HG03159 (cell line): Measurements from ENCODE around the gene STUB1.

Experiments
- ATAC-seq: cut with Tn5 transposase; IDR thresholded peaks from one replicate; pipeline ENCODE4 v1.9.1; 2021; ENCODE audit warnings: mild to moderate bottlenecking, moderate library complexity; ENCODE audit not compliant: unreplicated experiment

STUB1 gene

DNA sequence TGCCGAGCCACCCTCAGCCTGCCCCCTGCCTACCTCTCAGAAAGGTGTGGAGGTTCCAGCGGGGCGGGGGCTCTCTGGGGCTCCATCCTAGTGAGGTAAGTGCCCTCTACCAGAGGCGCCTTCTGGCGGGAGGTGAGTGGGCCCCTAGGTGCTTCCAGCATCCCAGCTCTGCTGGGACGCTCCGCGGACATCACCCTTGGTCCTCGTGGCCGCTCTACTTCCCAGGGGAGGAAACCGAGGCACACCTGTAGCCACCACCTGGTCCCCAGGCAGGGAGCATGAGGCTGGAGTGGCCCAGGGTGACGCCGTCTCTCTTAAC lies 37.2 kb upstream of the STUB1 start:
- no peak for ATAC-seq

DNA sequence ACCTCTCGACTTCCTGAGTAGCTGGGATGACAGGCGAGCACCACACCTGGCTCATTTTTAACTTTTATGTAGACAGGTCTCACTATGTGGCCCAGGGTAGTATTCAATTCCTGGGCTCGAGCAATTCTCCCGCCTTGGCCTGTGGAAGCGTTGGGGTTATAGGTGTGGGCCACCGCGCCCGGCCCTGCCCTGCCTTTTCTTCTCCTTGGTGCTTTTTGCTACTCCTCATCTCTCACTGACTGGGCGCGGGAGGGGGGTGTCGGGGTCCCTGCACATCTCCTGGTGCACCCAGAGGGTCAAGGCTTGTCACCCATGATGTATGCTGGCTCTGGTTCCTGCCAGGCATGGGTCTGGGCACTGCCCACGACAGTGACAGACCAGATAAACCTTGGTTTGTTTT lies 35.7 kb upstream of the STUB1 start:
- no peak for ATAC-seq

DNA sequence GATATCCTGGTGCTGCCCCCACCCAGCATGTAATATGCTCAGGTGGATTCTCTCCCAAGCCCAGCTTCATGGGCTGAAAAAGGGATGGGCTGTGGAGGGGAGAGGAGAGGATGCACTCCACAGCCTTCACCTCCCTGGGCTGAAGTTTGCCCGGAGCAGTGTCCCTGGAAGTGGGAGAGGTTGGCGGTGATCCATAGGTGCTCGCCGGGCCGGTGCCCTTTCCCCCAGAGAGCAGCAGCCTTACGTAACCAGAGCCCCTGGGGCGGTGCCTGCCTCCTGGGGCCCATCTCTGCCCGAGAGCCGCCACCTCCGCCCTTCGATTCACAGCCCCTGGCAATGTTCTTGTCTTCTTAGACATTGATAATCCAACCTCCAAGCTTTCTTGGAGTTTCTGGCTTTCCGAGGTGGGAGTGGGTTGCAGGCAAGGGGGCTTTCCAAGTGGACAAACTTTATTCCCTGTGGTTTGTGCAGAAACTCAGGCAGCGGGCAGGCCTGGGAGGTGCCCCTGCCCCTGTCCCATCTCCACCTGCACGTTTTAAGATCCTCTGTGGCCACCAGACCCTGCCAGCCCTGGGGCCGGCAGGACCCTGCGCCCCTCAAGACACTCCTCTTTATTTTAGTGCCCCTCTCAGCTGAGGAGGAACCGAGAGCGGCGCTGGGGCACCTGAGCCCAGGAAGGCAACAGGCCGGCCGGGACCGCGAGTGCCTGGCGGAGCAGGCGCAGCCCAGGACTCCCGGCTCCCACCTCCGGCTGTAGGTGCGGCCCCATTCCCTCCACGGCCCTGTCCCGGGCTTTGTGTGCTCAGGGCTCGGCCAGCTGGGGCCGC lies 34.1 kb upstream of the STUB1 start:
- ATAC-seq = no peak

DNA sequence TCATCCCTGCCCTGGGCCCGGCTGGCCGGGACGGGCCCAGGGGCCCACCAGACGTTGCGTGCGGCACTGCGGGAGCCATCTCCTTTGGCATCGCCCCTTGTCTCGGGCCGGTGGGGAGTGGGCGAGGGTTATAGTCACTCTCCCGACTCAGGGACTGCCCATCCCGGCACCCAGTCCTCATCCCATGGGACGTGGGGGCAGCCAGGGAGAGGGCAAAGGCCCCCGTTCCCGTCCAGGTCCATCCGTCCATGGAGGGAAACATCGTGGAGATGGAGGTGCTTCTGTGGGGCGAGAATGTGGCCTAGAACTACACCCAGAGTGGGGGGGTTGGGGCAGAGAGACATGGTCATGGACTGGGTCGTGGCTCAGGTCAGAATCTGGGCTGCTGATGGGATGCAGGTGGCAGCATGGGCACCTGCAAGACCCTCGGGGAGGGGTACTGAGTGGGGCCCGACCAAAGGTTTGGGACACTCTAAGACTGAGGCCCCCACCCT lies 33.5 kb upstream of the STUB1 start:
- no peak for ATAC-seq

DNA sequence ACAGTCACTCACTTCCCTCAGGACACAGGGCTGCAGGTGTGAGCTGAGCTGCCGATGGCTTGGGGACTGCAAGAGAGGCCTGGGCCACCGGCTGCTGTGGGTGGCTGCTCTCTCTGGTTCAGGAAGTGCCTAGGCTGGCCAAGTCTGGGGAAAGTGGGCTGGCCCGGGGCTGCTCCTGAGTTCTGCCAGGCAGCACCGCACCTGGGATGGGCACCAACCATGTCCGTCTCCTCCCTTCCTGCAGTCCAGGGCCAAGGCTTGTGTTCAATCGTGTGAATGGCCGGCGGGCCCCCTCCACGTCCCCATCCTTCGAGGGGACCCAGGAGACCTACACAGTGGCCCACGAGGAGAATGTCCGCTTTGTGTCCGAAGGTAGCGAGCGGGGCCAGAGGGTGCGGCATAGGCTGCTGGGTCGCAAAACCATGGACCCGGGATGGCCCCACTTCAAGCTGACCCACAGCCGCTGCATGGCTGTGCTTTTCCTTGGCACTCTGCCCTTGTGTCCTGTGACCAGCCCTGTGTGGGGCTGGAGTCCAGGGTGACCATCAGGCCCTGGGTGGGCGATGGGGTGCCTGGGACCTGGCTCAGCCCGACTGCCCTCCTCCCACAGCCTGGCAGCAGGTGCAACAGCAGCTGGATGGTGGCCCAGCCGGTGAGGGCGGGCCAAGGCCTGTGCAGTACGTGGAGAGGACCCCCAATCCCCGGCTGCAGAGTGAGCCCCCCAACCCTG lies 32.9 kb upstream of the STUB1 start:
- ATAC-seq = no peak

DNA sequence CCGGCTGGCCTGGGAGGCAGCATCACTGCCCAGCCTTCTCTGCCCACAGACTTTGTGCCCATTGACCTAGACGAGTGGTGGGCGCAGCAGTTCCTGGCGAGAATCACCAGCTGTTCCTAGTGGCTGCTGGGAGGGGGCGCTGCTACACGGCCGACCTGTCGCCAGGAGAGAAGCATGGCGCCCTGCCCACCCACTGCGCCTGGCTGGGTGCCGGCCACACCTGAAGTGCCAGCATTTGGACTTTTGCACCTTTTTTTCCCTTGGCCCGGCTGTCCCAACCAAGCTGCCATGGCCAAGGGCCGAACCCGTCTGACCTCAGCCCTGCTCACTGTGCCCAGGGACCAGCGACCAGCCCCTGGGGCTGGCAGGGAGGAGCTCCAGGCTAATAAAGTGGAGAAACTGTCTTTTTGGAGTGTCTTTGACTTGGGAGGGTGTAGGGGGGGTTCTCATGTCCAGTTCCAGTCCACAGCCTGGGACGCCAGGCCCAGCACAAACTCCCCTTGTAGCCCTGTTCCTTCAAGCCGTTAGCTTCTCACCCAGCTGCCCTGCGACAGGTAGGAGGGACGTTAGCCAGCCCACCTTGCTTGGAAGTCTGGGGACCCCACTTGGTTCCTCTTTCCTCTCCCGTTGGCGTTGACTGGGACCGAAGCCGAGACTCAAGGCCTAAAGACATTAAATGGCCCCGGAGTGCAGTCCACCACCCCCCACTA lies 32.0 kb upstream of the STUB1 start:
- no peak for ATAC-seq

DNA sequence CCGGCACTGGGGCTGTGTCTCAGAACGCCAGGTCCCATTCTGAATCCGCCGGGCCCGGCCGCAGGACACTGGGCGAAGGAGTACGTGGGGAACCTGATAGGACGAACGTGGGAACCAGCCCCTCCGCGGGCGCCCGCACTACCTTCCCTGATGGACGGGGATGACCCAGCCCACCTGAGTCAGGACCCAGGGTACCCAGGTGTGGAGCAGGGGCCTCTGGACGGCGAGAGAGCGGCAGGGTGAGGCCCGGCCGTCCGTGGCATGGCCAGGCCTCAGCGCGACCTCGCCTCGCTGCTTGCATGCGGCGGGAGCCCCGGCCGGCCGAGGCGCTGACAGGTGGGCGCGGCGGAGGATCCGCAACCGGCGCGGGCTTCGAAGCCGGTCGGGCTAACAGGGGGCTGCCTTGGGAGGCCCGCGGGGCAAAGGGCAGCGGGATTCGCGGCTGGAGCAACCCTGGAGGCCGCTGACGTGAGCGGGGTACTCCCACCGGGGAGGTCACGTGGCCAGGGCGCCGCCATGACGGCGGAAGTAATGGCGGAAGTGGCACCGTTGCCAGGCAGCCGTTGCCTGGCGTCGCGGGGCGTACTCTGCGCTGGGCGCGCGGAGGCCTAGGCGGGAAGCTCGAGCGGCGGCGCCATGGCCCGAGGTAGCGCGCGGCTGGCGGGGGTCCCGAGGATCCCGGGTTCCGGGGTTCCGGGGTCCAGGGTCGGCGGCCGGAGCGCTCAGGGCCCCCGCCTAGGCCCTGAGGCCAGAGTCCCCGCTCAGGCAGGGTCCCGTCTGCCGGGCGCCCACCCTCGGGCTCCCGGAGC lies 31.2 kb upstream of the STUB1 start, which contains the start of gene WDR90:
Gene WDR90, plus strand, starts transcription at position 585 of the 809 bp plus-strand sequence. Its CDS starts 52 bp downstream, at position 637.
- ATAC-seq = peak; percentile 82

DNA sequence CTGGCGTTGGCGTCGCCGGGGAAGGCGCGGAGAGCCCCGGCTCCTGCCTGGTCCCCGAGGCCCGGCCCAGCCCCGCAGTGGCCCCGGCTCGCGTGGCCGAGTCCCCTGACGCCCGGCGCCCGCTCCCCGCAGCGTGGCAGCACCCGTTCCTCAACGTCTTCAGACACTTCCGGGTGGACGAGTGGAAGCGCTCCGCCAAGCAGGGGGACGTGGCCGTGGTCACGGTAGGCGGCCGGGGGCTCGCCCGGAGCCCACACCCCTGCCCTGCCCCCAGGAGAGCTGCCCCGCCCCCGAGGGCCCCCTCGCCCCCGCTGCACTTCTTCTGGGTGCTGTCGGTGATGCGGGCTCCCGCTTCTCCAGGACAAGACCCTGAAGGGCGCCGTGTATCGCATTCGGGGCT lies 30.6 kb upstream of the STUB1 start:
- ATAC-seq = peak; percentile 17

DNA sequence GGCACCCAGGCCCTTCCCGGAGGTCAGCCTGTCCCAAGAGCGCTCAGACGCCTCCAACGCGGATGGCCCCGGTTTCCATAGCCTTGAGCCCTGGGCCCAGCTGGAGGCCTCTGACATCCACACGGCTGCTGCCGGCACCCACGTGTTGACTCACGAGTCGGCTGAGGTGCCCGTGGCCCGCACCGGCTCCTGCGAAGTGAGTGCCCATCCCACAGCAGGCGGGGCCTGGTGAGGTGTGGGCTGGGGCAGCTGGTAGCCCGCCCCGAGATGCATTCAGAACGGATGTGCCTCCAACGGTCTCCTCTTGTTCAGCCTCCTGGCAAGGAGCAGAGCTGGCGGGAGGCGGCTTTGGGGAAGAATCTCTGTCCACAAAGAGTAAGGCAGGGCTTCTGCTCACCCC lies 28.4 kb upstream of the STUB1 start:
- no peak for ATAC-seq

DNA sequence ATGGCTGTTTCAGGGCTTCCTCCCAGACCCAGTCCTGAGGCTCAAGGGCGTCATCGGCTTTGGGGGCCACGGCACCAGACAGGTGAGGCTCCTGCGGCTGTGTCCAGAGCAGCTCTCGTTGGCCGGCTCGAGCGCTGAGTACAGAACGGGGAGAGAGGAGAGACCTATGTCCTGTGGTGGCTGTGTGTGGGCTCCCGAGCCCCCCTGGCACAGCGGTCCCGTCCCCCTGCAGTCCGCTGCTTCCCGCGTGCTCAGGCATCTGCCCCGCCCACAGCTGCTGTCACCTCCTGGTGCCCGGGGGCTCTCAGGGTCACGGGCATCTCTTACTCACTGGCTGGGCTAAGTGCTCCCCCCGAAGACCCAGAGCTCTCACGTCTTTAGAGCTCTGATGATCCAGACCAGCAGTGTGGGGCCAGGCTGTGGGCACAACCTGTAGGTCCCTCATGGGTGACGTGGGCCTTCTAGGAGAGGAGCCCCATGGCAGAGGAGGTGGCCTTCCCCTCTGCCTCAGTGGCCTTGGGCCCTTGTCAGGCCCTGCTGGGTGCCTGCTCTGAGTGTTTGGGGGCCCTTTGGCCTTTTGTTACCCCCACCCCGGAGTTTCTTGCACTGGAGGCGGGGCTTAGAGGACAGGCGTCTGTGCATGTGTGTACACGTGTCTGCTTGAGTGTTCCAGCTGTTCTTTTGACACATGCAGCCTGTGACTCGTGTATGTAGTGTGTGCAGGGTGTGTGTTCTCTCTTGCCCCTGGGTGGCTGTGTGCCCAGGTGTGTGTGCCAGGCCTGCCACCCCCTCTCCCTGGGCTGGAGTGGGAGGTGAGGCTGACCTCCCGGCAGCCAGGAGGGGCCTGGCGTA lies 27.5 kb upstream of the STUB1 start:
- no peak for ATAC-seq

DNA sequence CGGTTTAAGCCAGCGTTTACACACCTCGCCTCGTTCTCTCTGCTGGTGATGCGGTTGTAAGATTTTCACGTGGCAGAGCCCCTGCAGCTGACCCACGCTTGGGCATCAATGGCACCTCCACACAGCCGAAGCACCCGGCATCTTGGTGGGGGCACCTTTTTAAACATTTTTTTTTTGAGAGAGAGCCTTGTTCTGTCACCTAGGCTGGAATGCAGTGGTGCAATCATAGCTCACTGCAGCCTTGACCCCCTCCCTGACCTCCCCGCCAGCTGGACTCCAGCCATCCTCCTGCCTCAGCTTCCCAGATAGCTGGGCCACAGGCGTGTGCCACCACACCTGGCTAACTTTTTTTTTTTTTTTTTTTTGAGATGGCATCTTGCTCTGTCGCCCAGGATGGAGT lies 26.2 kb upstream of the STUB1 start:
- ATAC-seq = no peak

DNA sequence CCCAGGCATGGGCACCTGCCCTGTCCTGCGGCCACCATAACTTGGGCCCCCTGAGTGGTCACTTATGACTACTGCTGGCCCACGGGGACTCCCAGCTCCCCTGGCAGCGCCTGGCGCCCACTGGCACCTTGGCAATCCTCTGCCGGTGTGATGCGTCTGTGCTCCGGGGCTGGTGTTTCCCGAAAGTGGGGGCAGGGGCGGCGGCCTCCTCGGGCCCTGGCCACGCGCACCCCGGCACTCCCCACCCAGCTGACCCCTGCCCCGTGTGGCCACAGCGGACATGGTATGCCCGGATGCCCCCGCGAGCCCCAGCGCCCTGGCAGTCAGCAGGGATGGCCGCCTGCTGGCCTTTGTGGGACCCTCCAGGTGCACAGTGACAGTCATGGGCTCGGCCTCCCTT lies 22.7 kb upstream of the STUB1 start:
- no peak for ATAC-seq

DNA sequence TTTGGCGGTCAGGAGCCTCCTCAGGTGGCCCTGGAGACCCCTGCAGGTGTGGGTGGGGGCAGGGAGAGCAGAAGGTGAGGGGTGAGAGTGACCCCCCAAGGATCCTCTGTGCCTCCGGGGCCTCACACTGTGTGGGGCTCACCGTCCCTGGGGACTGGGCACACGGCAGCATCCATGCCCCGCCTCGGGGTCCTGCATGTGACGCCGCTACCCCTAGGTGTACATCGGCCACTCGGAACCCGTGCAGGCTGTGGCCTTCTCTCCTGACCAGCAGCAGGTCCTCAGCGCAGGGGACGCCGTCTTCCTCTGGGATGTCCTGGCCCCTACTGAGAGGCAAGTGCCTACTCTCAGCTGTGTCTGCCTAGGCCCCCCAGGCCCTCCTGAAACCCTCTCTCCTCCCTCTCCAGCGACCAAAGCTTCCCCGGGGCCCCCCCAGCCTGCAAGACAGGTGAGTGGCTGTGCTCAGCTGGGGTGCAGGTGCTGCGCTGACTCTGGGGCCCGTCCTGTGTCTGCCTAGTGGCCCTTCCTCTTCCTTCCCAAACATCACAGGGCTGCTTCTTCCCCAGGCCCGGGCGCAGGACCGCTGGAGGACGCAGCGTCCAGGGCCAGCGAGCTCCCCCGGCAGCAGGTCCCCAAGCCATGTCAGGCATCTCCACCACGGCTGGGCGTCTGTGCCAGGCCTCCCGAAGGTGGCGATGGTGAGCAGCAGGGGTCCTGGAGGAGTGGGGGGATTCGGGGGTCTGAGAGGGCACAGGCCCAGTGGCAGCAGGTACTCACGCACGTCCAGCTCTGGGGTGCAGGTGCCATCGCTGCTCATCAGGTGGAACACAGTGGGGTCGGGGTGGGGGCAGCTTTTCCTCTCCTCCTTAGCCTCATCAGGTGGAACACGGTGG lies 21.3 kb upstream of the STUB1 start:
- ATAC-seq = no peak

DNA sequence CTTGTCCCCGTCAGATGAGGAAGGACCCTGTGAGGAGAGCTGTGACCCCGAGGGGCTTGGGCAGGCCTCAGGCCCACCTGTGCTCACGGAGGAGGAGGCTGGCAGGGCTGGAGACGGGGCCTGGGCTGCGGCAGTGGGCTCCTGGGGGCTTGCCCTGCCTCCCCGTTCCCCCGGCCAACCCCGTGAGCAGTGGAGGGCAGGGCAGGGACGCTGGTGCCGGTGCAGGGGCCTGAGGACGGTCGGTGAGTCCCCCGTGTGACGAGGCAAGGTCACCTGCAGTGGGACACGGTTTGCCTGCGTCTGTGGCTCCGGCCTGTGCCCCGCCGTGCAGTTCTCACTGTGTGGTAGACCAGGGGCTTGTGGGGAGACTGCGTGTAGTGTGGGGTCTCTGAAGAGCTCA lies 20.6 kb upstream of the STUB1 start:
- no peak for ATAC-seq

DNA sequence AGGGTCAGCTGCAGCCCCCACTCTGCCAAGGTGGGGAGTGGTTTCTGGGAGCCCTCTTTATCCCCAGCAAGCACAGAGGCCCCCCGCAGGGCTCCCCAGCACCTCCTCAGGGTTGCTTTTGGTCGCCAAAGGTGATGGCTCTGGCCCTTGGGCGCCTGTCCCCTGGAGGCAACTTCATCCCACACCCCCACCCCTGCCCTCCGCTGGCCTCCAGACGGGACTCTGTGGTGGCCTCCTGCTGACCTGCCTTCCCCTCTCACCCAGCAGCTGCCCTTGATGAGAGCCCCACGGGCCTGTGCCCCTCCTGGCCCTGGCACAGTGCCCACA lies 20.1 kb upstream of the STUB1 start:
- ATAC-seq = no peak

DNA sequence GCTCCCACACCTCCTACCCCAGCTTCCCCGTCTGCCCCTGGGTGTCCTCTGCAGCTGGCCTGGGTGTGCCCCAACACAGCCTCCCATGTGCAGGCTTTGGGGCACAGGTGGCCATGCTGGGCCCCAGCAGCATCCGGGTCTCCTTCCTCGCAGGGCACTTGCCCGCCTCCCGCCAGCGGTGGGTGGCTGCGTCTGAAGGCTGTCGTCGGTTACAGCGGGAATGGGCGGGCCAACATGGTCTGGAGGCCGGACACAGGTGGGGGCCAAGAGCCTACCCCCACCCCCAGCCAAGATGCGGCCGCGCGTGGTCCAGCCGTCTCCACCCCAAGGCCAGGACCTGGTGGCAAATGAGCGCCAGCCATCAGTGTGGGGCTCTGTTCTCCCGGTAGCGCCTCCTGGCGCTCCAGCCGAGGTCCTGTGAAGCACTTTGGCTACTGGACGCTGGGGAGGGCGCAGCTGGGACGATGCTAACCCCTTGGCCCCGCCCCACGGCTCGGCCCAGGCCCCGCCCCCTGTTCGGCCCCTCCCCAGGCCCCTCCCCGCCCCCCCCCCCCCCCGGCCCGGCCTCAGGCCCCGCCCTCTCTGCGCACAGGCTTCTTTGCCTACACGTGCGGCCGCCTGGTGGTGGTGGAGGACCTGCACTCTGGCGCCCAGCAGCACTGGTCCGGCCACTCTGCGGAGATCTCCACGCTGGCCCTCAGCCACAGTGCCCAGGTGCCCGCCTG lies 19.6 kb upstream of the STUB1 start:
- peak; percentile 60 for ATAC-seq

DNA sequence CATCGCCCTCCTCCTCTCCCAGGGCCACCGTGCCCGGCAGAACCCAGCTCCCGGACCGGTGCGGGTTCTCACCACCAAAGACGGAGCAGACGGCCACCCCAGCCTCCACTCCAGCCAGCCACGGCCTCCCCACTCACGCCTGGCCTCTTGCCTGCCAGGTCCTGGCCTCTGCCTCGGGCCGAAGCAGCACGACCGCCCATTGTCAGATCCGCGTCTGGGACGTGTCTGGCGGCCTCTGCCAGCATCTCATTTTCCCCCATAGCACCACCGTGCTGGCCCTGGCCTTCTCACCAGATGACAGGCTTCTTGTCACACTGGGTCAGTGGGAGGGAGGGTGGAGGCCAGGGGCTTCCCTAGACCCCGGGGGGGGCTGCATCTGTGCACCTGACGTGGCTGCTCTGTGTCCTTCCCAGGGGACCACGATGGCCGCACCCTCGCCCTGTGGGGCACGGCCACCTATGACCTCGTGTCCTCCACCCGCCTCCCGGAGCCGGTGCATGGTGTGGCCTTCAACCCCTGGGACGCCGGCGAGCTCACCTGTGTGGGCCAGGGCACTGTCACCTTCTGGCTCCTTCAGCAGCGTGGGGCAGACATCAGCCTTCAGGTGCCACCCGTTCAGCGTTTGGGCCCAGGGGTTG lies 18.9 kb upstream of the STUB1 start:
- ATAC-seq = peak; percentile 6

DNA sequence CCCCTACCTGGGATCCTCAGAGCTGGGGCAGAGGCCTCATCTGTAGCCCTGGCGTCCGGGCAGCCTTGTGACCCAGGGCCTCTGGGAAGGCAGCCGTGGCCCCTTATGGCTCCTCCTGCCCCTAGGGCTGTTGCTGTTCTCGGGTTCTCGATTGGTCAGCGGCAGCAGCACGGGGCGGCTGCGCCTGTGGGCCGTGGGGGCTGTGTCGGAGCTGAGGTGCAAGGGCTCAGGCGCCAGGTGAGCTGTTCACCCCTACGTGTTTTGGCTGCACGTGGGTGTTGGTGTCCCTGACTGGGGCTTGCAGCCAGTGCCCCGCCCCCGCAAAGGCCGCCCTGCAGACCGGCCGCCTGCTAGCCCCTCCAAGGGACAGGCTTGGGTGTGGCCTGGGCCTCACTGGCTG lies 18.1 kb upstream of the STUB1 start:
- ATAC-seq = no peak
